MCF 10A (cell line): Measurements from ENCODE around the gene IMMP2L. TPM values are rescaled to one million over a fixed set of nuclear protein-coding genes. Genes with fewer than 3 reads are reported as not detected.

ENCODE experiments used
- BruUV-seq: library from RNA; stranded (reverse); fragments of 400-500 nt; replicated peaks from 2 replicates; lab custom pipeline; 2021; lab: Mats Ljungman, UMichigan
- CTCF ChIA-PET: fragments of 300-600 bp; sonication (Branson Sonifier 250); formaldehyde crosslinking; extraction: SDS; loops from one replicate; lab custom pipeline; 2021; ENCODE audit warnings: antibody characterized with exemption, inconsistent platforms; lab: Yijun Ruan, JAX
- POLR2A ChIA-PET: fragments of 300-600, 350-650 bp; sonication (Branson Sonifier 250); formaldehyde crosslinking; extraction: SDS; loops from one replicate; lab custom pipeline; 2020; ENCODE audit warnings: antibody characterized with exemption, inconsistent platforms; lab: Yijun Ruan, JAX
- DNase-seq: peaks from one replicate; pipeline ENCODE4 v3.0.0-alpha.2; 2018; ENCODE audit not compliant: unreplicated experiment
- H3K27ac Mint-ChIP-seq: one replicate; pipeline ENCODE4 v1.8.0; 2022; ENCODE audit warnings: mild to moderate bottlenecking, low read depth, mixed read lengths; ENCODE audit not compliant: unreplicated experiment
- H3K27me3 Mint-ChIP-seq: one replicate; pipeline ENCODE4 v1.8.0; 2022; ENCODE audit warnings: mixed read lengths; ENCODE audit not compliant: insufficient read depth, unreplicated experiment
- H3K36me3 Mint-ChIP-seq: one replicate; pipeline ENCODE4 v1.8.0; 2022; ENCODE audit warnings: mild to moderate bottlenecking, moderate library complexity, mixed read lengths; ENCODE audit not compliant: insufficient read depth, unreplicated experiment
- H3K4me1 Mint-ChIP-seq: one replicate; pipeline ENCODE4 v1.8.0; 2022; ENCODE audit warnings: mixed read lengths; ENCODE audit not compliant: insufficient read depth, unreplicated experiment
- H3K4me3 Mint-ChIP-seq: one replicate; pipeline ENCODE4 v1.8.0; 2022; ENCODE audit warnings: mild to moderate bottlenecking, moderate library complexity, mixed read lengths; ENCODE audit not compliant: unreplicated experiment
- H3K9me3 Mint-ChIP-seq: one replicate; pipeline ENCODE4 v1.8.0; 2022; ENCODE audit warnings: mixed read lengths; ENCODE audit not compliant: unreplicated experiment
- CTCF ChIP-seq: fragments of 200-600 bp; IDR thresholded peaks from one replicate; pipeline ENCODE4 v1.8.0; 2022; ENCODE audit warnings: antibody characterized with exemption, mild to moderate bottlenecking; ENCODE audit not compliant: unreplicated experiment
- intact Hi-C: fragments of 100-400 bp; cut with micrococcal nuclease; formaldehyde crosslinking; loops from 2 replicates; pipeline ENCODE4 v1.14.1; 2022
- total RNA-seq: library from RNA; stranded (reverse); gene quantifications from 2 replicates; pipeline ENCODE4 v1.2.3, GENCODE V29; 2022

IMMP2L gene
- total RNA-seq, 1 experiment from 2014 or later = 23.7 TPM

- no peaks in the 10 kb centered on the region for H3K36me3 Mint-ChIP-seq
- no peak overlapping the region for H3K27ac Mint-ChIP-seq
- DNase-seq = no peak
- H3K4me1 Mint-ChIP-seq = no peaks in the 10 kb centered on the region
- no TSS peak for BruUV-seq
- no peak for TF ChIP-seq CTCF
- no peaks in the 10 kb centered on the region for H3K9me3 Mint-ChIP-seq
- H3K4me3 Mint-ChIP-seq = no peak overlapping the region
- intact Hi-C loops = no loop called here
- ChIA-PET CTCF (no interaction called here), POLR2A (interaction anchor here (0.6 kb wide), 1 partner anchor 920 kb away, joined by 3 read pairs; no protein-coding TSS in a partner anchor)
- H3K27me3 Mint-ChIP-seq = no peaks in the 10 kb centered on the region
Measured at GRCh38 chr7:110698576-110698975, 863.7 kb downstream of the IMMP2L start.

- H3K27ac Mint-ChIP-seq = no peak overlapping the region
- no peak for TF ChIP-seq CTCF
Measured at GRCh38 chr7:110693344-110693743, 868.9 kb downstream of the IMMP2L start.

GRCh38 chr7:110688908-110689307 is 873.4 kb downstream of the IMMP2L start:
- H3K27me3 Mint-ChIP-seq = no peaks in the 10 kb centered on the region

More at GRCh38 chr7:110693344-110693743, 868.9 kb downstream of the IMMP2L start:
- ChIA-PET CTCF (no interaction called here), POLR2A (interaction anchor here (0.6 kb wide), 1 partner anchor 44 kb away, joined by 3 read pairs; no protein-coding TSS in a partner anchor)
- no peak for DNase-seq
- intact Hi-C loops = no loop called here
- no TSS peak for BruUV-seq
- no peaks in the 10 kb centered on the region for H3K36me3 Mint-ChIP-seq
- no peaks in the 10 kb centered on the region for H3K4me1 Mint-ChIP-seq
- H3K27me3 Mint-ChIP-seq = no peaks in the 10 kb centered on the region
- no peak overlapping the region for H3K4me3 Mint-ChIP-seq
- H3K9me3 Mint-ChIP-seq = no peaks in the 10 kb centered on the region

GRCh38 chr7:110685899-110686298 is 876.4 kb downstream of the IMMP2L start:
- BruUV-seq = no TSS peak
- Mint-ChIP-seq H3K27ac (no peak overlapping the region), H3K4me1 (no peaks in the 10 kb centered on the region), H3K9me3 (no peaks in the 10 kb centered on the region), H3K36me3 (no peaks in the 10 kb centered on the region), H3K27me3 (no peaks in the 10 kb centered on the region), H3K4me3 (no peak overlapping the region)
- ChIA-PET POLR2A (no interaction called here), CTCF (interaction anchor here (0.6 kb wide), 2 partner anchors 199 to 504 kb away, joined by 3 read pairs; no protein-coding TSS in a partner anchor)
- intact Hi-C loops = no loop called here
- DNase-seq = no peak
- TF ChIP-seq CTCF = no peak

More at GRCh38 chr7:110688908-110689307, 873.4 kb downstream of the IMMP2L start:
- H3K36me3 Mint-ChIP-seq = no peaks in the 10 kb centered on the region
- ChIA-PET CTCF (interaction anchor here (0.7 kb wide), 1 partner anchor 720 kb away, joined by 3 read pairs; no protein-coding TSS in a partner anchor), POLR2A (no interaction called here)
- DNase-seq = no peak
- H3K27ac Mint-ChIP-seq = no peak overlapping the region
- no peaks in the 10 kb centered on the region for H3K9me3 Mint-ChIP-seq
- no TSS peak for BruUV-seq
- intact Hi-C loops = no loop called here
- H3K4me1 Mint-ChIP-seq = no peaks in the 10 kb centered on the region
- no peak for TF ChIP-seq CTCF
- no peak overlapping the region for H3K4me3 Mint-ChIP-seq
